H1 (cell line): ENCODE data around the gene ASMTL. TPM values are rescaled to one million over a fixed set of nuclear protein-coding genes. Genes with fewer than 3 reads are reported as not detected.

Experiments
- CTCF ChIA-PET: fragments of 300-600 bp; sonication (Branson Sonifier 250); formaldehyde crosslinking; loops from one replicate; lab custom pipeline; 2021; ENCODE audit not compliant: partially characterized antibody; lab: Charles Lee
- POLR2A ChIA-PET: fragments of 300-600 bp; sonication (Branson Sonifier 250); formaldehyde crosslinking; loops from one replicate; lab custom pipeline; 2021; ENCODE audit warnings: inconsistent platforms; ENCODE audit not compliant: partially characterized antibody; lab: Charles Lee
- DNase-seq, 2 experiments: peaks; one replicate each; pipeline versions ENCODE4 v3.0.0 to v3.0.0-alpha.2; 2010 to 2022; ENCODE audit warnings: low spot score in 2 of 2, low read depth in 1 of 2, mixed read lengths in 1 of 2
- FAIRE-seq: peaks from 2 replicates; lab custom pipeline; 2011; peaks lifted over from hg19 to GRCh38; lab: Jason Lieb, UNC
- H2AFZ ChIP-seq: 2 replicates; pipeline ENCODE4 v1.8.1; 2012; ENCODE audit warnings: low read length, inconsistent platforms
- H2AK5ac ChIP-seq: 2 replicates; pipeline ENCODE4 v1.6.1; 2013; ENCODE audit warnings: low read depth, low read length
- H2BK120ac ChIP-seq: replicated peaks from 2 replicates; pipeline ENCODE3; 2013; ENCODE audit warnings: low read depth, low read length, inconsistent platforms
- H2BK12ac ChIP-seq: 2 replicates; pipeline ENCODE4 v1.6.1; 2013; ENCODE audit warnings: low read depth, low read length
- H2BK15ac ChIP-seq: 2 replicates; pipeline ENCODE4 v1.6.1; 2013; ENCODE audit warnings: low read length
- H2BK20ac ChIP-seq: 2 replicates; pipeline ENCODE4 v1.6.1; 2013; ENCODE audit warnings: low read length
- H2BK5ac ChIP-seq: 2 replicates; pipeline ENCODE4 v1.6.1; 2013; ENCODE audit warnings: low read depth, low read length
- H3K14ac ChIP-seq: 2 replicates; pipeline ENCODE4 v1.6.1; 2013; ENCODE audit warnings: inconsistent platforms; ENCODE audit not compliant: insufficient read length
- H3K18ac ChIP-seq: 2 replicates; pipeline ENCODE4 v1.6.1; 2013; ENCODE audit warnings: low read length; ENCODE audit errors: extremely low read depth
- H3K23ac ChIP-seq: 2 replicates; pipeline ENCODE4 v1.6.1; 2013; ENCODE audit warnings: inconsistent platforms; ENCODE audit not compliant: insufficient read length
- H3K23me2 ChIP-seq: 2 replicates; pipeline ENCODE4 v1.6.1; 2013; ENCODE audit warnings: low read depth, low read length
- H3K27ac ChIP-seq: 2 replicates; pipeline ENCODE4 v1.6.1; 2011; ENCODE audit warnings: low read depth, low read length, inconsistent platforms
- H3K27me3 ChIP-seq, 4 experiments: replicated peaks in 1 of 4; 1 replicate in 1 of 4; 2 replicates in 3 of 4; pipeline versions ENCODE4 v1.6.1 to v1.8.1; 2011 to 2013; ENCODE audit warnings: low read length in 3 of 4, mild to moderate bottlenecking in 3 of 4, inconsistent platforms in 2 of 4, mixed read lengths in 2 of 4, moderate library complexity in 1 of 4; ENCODE audit not compliant: control insufficient read depth in 3 of 4, insufficient read depth in 3 of 4; ENCODE audit errors: extremely low read depth in 1 of 4
- H3K36me3 ChIP-seq, 4 experiments: 2 replicates each; pipeline versions ENCODE4 v1.6.1 to v1.8.1; 2011 to 2013; ENCODE audit warnings: mild to moderate bottlenecking in 4 of 4, low read length in 3 of 4, moderate library complexity in 2 of 4, control low read depth in 1 of 4, inconsistent platforms in 1 of 4; ENCODE audit not compliant: insufficient read depth in 4 of 4, control insufficient read depth in 2 of 4
- H3K4ac ChIP-seq: replicated peaks from 2 replicates; pipeline ENCODE3; 2013; ENCODE audit warnings: low read length, low read depth, mixed read lengths, inconsistent platforms; ENCODE audit not compliant: insufficient read length
- H3K4me1 ChIP-seq, 4 experiments: replicated peaks in 1 of 4; 1 replicate in 1 of 4; 2 replicates in 3 of 4; pipeline versions ENCODE4 v1.6.1 to v1.8.1; 2011 to 2013; ENCODE audit warnings: low read length in 3 of 4, inconsistent platforms in 2 of 4, mixed read lengths in 1 of 4; ENCODE audit not compliant: insufficient read depth in 4 of 4, control insufficient read depth in 3 of 4
- H3K4me2 ChIP-seq, 2 experiments: 2 replicates each; pipeline versions ENCODE4 v1.6.1 to v1.8.1; 2011 to 2013; ENCODE audit warnings: low read depth in 2 of 2, low read length in 2 of 2, control low read depth in 1 of 2, inconsistent platforms in 1 of 2, mild to moderate bottlenecking in 1 of 2; ENCODE audit not compliant: insufficient read depth in 1 of 2
- H3K4me3 ChIP-seq, 4 experiments: fragments of 200-600, 300-600 bp in 1 of 4; sonication (generic), shearing (Covaris generic), sonication (Bioruptor Twin) in 1 of 4; 2 replicates each; pipeline versions ENCODE4 v1.5.1 to v1.8.1; 2011 to 2016; ENCODE audit warnings: low read length in 4 of 4, low read depth in 3 of 4, control low read depth in 2 of 4, inconsistent platforms in 2 of 4, mild to moderate bottlenecking in 2 of 4, mixed read lengths in 1 of 4, moderate library complexity in 1 of 4; ENCODE audit not compliant: insufficient read depth in 2 of 4; ENCODE audit errors: extremely low read depth in 1 of 4
- H3K56ac ChIP-seq: replicated peaks from 2 replicates; pipeline ENCODE3; 2013; ENCODE audit warnings: low read depth, mild to moderate bottlenecking, mixed read lengths, low read length, inconsistent platforms; ENCODE audit not compliant: insufficient read length
- H3K79me1 ChIP-seq: 2 replicates; pipeline ENCODE4 v1.6.1; 2013; ENCODE audit warnings: low read depth, low read length, control low read depth
- H3K79me2 ChIP-seq, 2 experiments: 2 replicates each; pipeline versions ENCODE4 v1.6.1 to v1.8.1; 2012 to 2013; ENCODE audit warnings: low read length in 2 of 2, mild to moderate bottlenecking in 2 of 2, inconsistent platforms in 1 of 2; ENCODE audit not compliant: insufficient read depth in 2 of 2, control insufficient read depth in 1 of 2
- H3K9ac ChIP-seq, 4 experiments: replicated peaks in 1 of 4; 1 replicate in 1 of 4; 2 replicates in 3 of 4; pipeline versions ENCODE4 v1.6.1 to v1.8.1; 2011 to 2013; ENCODE audit warnings: low read depth in 3 of 4, low read length in 3 of 4, control low read depth in 2 of 4, mild to moderate bottlenecking in 2 of 4, moderate library complexity in 2 of 4, inconsistent platforms in 1 of 4; ENCODE audit errors: extremely low read depth in 1 of 4
- H3K9me3 ChIP-seq, 2 experiments: 2 replicates each; pipeline versions ENCODE4 v1.6.1 to v1.8.1; 2012 to 2013; ENCODE audit warnings: mild to moderate bottlenecking in 2 of 2, moderate library complexity in 2 of 2, control low read depth in 1 of 2, inconsistent platforms in 1 of 2, low read depth in 1 of 2, low read length in 1 of 2, mixed read lengths in 1 of 2; ENCODE audit not compliant: insufficient read depth in 2 of 2
- H4K20me1 ChIP-seq, 2 experiments: replicated peaks in 1 of 2; 2 replicates each; pipeline versions ENCODE3 to v1.8.1; 2011 to 2013; ENCODE audit warnings: inconsistent platforms in 2 of 2, low read length in 2 of 2, mild to moderate bottlenecking in 1 of 2; ENCODE audit not compliant: insufficient read depth in 2 of 2, control insufficient read depth in 1 of 2
- H4K5ac ChIP-seq: 2 replicates; pipeline ENCODE4 v1.6.1; 2013; ENCODE audit warnings: low read length, low read depth, mixed read lengths, inconsistent platforms; ENCODE audit not compliant: insufficient read length
- H4K8ac ChIP-seq: 2 replicates; pipeline ENCODE4 v1.8.0; 2013; ENCODE audit warnings: mild to moderate bottlenecking, moderate library complexity, low read length, inconsistent platforms; ENCODE audit not compliant: insufficient read depth; ENCODE audit errors: extremely low read depth
- H4K91ac ChIP-seq: replicated peaks from 2 replicates; pipeline ENCODE3; 2013; ENCODE audit warnings: low read length, mixed read lengths, inconsistent platforms; ENCODE audit not compliant: insufficient read length
- ATF2 ChIP-seq: IDR thresholded peaks from 2 replicates; pipeline ENCODE4 v1.6.1; 2012; ENCODE audit warnings: low read length, inconsistent platforms
- SIN3A ChIP-seq, 2 experiments: IDR thresholded peaks in 1 of 2; conservative IDR thresholded peaks in 1 of 2; 2 replicates each; pipeline ENCODE4 v1.6.1; 2011 to 2012; ENCODE audit warnings: low read length in 2 of 2, improper control_type of control experiment in 1 of 2, low read depth in 1 of 2, mild to moderate bottlenecking in 1 of 2
- SUZ12 ChIP-seq: fragments of 200-600 bp; sonication (generic); IDR thresholded peaks from 2 replicates; pipeline ENCODE4 v1.6.1; 2012; ENCODE audit warnings: mild to moderate bottlenecking, inconsistent platforms, low read length, moderate library complexity, mixed read lengths
- WGBS, 2 experiments: shearing (Covaris generic) in 1 of 2; methylation state at CpG; one replicate each; pipeline versions ENCODE4 v1.1.6 to v1.1.7; 2013 to 2015; ENCODE audit warnings: low lambda C conversion rate in 2 of 2, mixed read lengths in 2 of 2, inconsistent platforms in 1 of 2, low coverage in 1 of 2, missing lambda C conversion rate in 1 of 2; ENCODE audit not compliant: insufficient replicate concordance in 2 of 2, insufficient coverage in 1 of 2, insufficient read length in 1 of 2; ENCODE audit errors: extremely low coverage in 1 of 2, missing lambda C conversion rate in 1 of 2; 5-methylcytosine and 5-hydroxymethylcytosine counted together
- polyA plus RNA-seq, 7 experiments: library from polyadenylated mRNA; depleted of rRNA in 3 of 7; stranded (reverse) in 5 of 7; unstranded in 2 of 7; fragments of >200 nt in 5 of 7; fragments of 200-250 nt in 2 of 7; gene quantifications; 1 replicate in 5 of 7; 2 replicates in 1 of 7; 4 replicates in 1 of 7; pipeline versions ENCODE4 v1.2.1 to v1.2.3, GENCODE V29; 2011 to 2013; ENCODE audit warnings: missing spikeins in 2 of 7, mixed read lengths in 2 of 7
- total RNA-seq: library from RNA; stranded (reverse); fragmentation: NEBNext Ultra II Directional; extraction: Animal tissue kit (Norgen Biotek cat#: 25700); gene quantifications from 2 replicates; pipeline ENCODE4 v1.2.1, GENCODE V29; 2021

Gene ASMTL
- total and polyA plus RNA-seq, 2 of the 8 experiments (the other 6 are each of a cell fraction or from before 2014, with no cell fraction given), result 75.6 to 81.4 TPM

- Histone ChIP-seq H2BK20ac (no peak overlapping the region), H2BK5ac (no peak overlapping the region), H4K20me1 (peaks cover 0 to 5% of the 10 kb centered on the region in 2 experiments), H3K27ac (no peak overlapping the region), H3K18ac (no peak overlapping the region), H3K4me2 (no peak overlapping the region), H3K23ac (no peak overlapping the region), H3K79me1 (peaks cover 29% of the 10 kb centered on the region), H3K36me3 (peaks cover 4 to 29% (median 11%) of the 10 kb centered on the region in 4 experiments; a peak in 6 of 8 replicates), H2AK5ac (no peak overlapping the region), H4K91ac (no peak overlapping the region), H2AFZ (no peak overlapping the region), H3K23me2 (peaks cover 13% of the 10 kb centered on the region; the same call in 1 of the 2 replicates), H3K9ac (no peak overlapping the region), H4K8ac (no peak overlapping the region), H2BK120ac (no peak overlapping the region), H2BK15ac (no peak overlapping the region), H2BK12ac (no peak overlapping the region), H3K79me2 (peaks cover 52 to 75% of the 10 kb centered on the region in 2 experiments), H4K5ac (no peak overlapping the region), H3K27me3 (no peaks in the 10 kb centered on the region), H3K14ac (no peak overlapping the region), H3K4ac (no peak overlapping the region), H3K4me1 (peaks cover 0 to 1% (median 0%) of the 10 kb centered on the region in 4 experiments; a peak in 2 of 7 replicates), H3K4me3 (no peak overlapping the region), H3K9me3 (peaks cover 4 to 26% of the 10 kb centered on the region in 2 experiments; a peak in 3 of 4 replicates), H3K56ac (no peak overlapping the region)
- DNase-seq (no peak), FAIRE-seq (no peak)
- 96% methylated on average over 2 of the region's 2 CpGs; no CpG with 5 or more reads in 1 of the 2 experiments for WGBS, 2 experiments
- CTCF ChIA-PET, result no interaction called here
- POLR2A ChIA-PET, result no interaction called here
- TF ChIP-seq ATF2 (no peak), SUZ12 (no peak), SIN3A (conservative IDR thresholded peaks at IDR 0.05 in 1 of 2, IDR thresholded peaks at IDR 0.05 in 1 of 2; ENCODE audit: low read depth in 1 of 2, low read length in 2 of 2) (no peak)
These were observed 2.9 kb downstream of the ASMTL start for GRCh38 chrX:1449823-1450149.
